Loucy (cell line): Measurements from ENCODE around the gene IL6R.

Experiments used
- EZH2phosphoT487 ChIP-seq: fragments of 200-600 bp; IDR thresholded peaks from 2 replicates; pipeline ENCODE4 v1.6.1; 2018; ENCODE audit warnings: antibody characterized with exemption, mild to moderate bottlenecking, moderate library complexity, borderline replicate concordance
- TF ChIP-seq, protein P1 (sequence below): fragments of 200-600 bp; sonication (generic); conservative IDR thresholded peaks from 2 replicates; pipeline ENCODE4 v1.5.1; 2014; ENCODE audit warnings: mild to moderate bottlenecking, antibody characterized with exemption, low read length

DNA sequence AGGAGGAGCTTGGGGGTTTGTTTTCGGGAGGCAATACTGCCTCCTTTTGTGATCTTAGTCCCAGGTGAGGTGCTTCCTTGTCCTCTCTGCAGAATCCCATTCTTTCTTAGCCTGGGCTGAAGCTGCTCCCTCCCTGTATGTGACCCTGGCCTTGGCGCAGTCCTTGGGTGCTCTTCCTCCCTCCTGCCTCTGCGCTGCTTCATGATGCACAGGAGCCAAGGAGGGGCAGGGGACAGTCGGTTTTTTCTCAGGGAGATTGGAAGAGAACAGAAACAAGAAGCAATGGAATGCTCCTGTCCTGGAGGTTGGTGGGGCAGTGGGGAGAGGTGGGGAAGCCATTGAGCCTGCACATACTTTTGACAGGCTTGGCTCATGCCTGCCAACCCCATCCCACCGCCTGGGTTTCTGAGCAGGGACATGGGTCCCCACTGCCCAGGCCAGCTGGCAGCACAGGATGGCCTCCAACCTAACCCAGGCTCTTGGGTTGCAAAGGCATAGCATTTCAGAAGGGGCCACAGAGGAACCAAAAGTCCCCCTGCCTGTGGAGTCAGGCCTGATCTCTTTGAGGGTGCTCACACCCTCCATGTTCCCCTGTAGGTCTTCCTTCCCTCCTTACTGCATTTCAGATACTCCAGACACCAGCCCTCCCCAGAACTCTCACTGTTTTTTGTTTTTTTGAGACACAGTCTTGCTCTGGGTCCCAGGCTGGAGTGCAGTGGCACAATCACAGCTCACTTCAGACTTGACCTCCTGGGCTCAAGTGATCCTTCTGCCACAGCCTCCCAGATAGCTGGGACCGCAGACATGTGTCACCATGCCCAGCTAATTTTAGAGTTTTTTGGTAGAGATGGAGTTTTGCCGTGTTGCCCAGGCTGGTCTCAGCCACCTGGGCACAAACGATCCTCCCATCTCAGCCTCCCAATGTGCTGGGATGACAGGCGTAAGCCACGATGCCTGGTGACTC, 16.1 kb downstream of the IL6R start:
- TF ChIP-seq, protein P1, sequence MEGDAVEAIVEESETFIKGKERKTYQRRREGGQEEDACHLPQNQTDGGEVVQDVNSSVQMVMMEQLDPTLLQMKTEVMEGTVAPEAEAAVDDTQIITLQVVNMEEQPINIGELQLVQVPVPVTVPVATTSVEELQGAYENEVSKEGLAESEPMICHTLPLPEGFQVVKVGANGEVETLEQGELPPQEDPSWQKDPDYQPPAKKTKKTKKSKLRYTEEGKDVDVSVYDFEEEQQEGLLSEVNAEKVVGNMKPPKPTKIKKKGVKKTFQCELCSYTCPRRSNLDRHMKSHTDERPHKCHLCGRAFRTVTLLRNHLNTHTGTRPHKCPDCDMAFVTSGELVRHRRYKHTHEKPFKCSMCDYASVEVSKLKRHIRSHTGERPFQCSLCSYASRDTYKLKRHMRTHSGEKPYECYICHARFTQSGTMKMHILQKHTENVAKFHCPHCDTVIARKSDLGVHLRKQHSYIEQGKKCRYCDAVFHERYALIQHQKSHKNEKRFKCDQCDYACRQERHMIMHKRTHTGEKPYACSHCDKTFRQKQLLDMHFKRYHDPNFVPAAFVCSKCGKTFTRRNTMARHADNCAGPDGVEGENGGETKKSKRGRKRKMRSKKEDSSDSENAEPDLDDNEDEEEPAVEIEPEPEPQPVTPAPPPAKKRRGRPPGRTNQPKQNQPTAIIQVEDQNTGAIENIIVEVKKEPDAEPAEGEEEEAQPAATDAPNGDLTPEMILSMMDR = no peak
- no peak for TF ChIP-seq EZH2phosphoT487
